NCI-H1436 (cell line): Measurements from ENCODE around the gene LHX2.

ENCODE experiments used
- DNase-seq: peaks from one replicate; lab custom pipeline; 2025; lab: John Stamatoyannopoulos, UW

LHX2 gene

DNA sequence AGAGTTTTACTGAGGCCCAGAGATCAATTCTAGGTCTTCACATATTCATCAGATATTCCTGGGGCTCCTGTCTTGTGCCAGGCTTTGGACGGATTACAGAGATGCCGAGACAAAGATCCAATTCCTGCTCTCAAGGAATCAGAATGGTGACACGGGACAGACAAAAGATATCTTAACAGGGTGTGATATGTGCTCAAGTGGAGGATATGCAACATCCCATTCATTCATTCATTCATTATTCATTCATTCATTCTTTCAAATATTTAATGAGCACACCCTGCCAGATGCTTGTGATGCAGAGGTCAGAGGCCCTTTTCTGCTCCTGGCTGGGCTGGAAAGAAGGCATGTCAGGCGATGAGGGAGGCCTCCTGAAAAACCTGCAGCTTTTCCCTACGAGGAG lies 21.8 kb downstream of the LHX2 start:
- no peak for DNase-seq

DNA sequence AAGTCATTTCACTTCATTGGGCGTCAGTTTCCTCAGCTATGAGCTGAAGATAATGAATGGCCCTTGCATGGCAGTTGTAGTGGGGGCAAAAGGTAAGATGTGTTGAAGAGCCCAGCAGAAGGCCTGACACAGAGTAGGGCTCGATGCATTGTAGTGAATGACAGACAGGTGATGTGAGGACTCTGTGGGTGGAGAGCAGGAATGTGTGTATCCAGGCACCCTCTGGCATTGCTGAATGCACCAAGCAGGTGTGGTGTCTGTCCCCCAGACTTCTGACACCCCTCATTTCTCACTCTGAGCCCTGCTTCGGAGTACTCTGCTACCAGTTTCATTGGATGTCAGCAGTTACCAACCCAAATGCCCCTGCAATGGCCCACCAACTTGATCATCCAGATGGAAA lies 22.4 kb downstream of the LHX2 start:
- DNase-seq, result no peak

DNA sequence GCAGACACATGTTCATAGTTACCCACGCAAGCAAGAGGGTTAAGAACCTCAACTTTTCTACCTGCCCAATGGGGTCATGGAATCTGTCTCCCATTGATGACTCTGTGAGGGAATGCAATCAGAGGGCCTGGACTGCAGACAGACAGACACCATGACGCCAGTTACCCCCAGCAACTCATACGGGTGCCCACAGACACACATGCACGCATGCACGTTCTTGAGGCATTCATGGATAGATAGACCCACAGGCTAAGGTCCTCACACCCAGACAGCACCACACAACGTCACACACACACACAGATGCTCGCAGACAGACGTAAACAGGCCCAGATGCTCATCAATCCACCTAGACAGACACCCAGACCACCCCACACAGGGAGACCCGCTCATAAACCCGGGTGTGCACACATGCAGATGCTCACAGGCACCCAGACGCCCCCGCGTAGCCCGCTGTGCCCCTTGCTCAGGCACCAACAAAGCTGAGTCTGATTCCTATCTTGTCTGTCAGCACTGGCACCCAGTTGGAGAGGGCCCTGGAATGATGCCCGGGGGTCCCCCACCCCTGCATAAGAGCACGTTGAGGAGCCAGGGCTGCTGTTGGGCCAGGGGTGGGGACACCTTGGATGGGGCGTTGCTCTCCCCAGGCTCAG lies 23.6 kb downstream of the LHX2 start:
- DNase-seq, result no peak

DNA sequence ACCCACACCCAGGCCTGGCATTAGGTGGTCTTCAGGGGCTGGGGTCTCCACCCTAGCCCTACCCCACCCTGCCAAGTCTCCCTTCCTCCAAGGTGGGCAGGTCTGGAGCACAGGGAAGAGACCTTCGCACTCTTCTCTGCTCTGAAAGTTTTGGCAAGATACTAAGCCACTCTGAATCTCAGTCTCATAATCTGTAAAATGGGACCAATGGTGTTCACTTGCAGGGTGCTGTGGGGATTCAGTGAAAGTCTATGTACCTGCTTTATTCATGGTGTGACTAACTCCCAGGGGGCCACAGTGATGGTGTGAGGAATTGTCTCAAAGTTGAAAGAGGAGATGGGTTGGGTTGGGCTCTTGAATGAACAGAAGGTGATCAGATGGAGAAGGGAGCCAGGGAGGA lies 25.0 kb downstream of the LHX2 start:
- DNase-seq, result no peak

DNA sequence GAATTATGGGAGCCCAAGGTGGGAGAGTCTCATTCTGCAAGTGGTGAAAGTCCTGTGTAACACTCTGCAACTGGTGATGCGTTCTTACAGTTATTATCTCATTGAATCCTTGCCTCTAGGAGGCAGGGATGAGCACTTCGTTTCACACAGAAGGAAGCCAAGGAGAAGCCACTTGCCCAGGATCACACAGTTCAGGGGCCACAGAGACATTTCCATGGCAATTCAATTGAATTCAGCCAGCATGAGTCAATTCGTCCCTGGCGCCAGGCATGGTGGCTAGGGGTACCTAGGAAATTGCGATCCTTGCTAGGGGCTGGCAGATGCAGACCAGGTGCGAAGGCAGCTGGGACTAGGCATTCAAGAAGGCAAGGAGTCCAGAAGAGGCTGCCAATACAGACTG lies 26.2 kb downstream of the LHX2 start:
- DNase-seq, result no peak

DNA sequence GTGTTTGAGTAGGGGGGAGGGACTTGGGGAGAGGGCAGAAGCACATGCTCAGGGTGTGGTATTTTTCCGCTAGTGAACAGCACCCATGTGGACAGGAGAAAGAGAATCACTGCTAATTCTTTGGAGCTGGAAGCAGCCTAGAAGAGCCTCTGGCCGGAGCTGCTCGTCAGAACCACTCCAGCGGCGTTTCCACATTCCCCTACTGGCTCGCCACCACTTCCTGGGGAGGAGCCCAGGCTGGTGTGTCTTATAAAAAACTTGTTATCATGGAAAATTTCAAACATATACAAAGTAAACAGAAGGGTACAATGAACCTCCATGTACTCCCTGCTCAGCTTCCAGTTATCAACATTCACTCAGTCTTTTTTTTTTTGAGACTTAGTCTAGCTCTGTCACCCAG lies 26.7 kb downstream of the LHX2 start:
- DNase-seq, result no peak

DNA sequence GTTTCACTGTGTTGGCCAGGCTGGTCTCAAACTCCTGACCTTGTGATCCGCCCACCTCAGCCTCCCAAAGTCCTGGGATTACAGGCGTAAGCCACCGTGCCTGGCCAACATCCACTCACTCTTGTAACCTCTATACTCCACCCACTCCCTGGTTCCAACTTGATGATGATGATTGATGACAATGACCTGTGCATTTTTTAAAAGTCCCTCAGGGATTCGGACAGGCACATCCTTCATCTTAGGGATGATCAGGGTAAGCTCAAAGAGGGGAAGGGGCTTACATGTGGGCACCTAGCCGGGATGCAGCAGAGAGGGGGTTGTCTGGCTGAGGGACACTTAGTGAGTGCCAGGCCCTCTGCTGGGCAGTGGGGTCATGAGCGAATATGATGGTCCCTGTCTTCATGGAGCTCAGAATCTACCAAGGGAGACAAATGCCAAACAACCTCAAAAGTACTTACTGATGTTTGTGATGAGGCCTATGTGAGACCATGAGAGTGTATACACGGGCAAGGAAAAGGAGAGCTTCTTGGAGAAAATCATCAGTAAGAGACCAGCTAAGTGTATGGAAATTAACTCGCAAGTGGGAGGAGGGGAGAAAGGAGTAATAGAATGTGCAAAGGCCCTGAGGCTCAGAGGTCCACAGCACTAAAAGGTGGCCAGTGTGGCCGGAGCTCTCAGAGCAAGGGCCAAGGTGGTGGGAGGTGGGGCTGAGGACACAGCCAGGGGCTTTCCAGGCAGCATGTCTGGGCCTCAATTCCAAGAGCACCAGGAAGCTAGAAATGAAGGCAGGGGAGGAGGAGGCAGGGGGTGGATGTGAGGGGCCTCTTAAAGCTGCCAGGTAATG lies 27.4 kb downstream of the LHX2 start:
- DNase-seq, result no peak

DNA sequence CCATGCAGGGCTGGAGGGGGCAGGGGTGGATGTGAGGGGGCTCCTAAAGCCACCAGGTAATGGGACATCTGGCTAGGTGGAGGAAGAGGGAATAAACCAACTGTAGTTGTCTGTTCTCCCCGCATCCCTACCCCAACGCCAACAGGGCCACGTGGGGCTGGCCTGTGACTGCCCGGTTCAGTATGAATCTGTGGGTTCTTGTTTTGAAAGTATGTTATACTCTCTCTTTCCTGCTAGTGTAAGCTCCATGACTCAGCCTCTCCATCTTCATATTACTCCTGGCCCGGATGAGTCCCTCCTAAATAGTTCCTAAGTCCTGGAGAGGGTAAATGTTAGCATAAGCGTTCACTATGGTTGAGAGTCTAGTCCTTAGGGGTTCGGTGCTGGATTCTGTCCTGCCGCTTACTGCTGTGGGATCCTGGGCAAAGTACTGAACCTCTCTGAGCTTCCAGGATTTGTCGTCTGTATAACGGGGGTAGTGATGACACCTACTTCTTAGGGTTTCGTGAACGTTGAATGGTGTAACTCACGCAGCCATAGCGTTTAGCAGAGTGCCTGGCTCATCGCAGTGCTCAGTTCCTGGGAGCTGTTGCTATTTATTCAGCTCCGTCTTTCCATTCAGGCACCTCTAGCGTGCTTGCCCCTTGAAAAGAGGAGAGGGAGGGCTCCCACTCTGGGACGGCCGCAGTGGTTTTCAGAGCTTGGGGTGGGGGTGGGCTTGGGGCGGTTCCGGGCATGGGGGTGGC lies 28.8 kb downstream of the LHX2 start:
- no peak for DNase-seq

DNA sequence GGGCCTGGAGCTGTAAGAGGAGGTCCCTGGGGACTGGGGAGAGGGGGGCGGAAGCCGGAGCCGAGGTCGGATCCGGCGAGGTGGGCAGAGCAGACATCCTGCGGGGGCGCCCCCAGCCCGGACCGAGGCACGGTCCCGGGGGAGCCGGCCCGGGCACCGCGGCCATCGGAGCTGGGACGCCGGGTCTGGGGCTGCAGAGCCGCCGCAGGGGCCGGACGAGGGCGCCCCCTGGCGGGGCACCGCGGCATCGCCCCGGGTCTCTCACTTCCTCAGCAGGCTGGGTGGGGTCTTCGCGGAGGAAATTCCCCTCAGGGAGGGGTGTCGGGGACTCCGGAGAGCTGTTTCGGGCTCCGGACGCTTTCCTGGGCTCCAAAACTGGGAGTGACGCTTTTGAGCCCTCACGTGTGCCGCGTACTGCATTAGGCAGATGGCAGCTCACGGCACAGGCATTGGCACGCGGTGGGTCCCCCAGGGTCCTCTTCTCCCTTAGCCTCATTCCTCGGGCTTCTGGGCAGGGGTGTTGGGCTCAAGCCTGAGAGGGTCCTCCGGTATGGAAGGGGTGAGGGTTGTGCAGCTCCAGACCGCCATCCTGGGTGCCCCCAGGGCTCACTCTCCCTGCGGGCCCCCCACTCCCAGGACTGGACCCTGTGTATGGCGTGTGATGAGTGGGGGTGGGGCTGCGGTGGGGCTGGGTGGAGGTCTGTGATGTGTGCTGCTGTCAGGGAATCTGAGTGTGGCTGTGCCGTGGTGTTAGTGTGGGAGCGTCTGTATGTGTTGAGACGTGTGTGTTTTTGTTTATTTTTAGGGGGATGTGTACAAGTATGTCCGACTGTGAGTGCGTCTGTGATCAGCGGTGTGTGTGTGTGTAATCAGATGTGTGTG lies 29.6 kb downstream of the LHX2 start:
- DNase-seq, result peak; percentile 44

DNA sequence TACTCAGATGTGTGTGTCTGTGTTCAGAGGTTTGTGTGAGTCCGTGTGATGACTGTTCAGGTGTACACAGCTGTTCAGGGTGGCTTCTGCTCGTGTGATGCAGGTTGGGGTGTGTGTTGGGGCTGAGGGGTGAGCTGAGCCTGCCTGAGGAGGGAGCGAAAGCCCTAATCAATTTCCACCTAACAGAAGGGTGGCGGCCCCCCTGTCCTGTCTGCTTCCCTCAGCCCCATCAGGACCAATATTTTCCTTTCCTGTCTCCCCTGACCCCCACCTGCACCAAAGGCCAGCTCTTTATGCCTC lies 30.2 kb downstream of the LHX2 start:
- no peak for DNase-seq

DNA sequence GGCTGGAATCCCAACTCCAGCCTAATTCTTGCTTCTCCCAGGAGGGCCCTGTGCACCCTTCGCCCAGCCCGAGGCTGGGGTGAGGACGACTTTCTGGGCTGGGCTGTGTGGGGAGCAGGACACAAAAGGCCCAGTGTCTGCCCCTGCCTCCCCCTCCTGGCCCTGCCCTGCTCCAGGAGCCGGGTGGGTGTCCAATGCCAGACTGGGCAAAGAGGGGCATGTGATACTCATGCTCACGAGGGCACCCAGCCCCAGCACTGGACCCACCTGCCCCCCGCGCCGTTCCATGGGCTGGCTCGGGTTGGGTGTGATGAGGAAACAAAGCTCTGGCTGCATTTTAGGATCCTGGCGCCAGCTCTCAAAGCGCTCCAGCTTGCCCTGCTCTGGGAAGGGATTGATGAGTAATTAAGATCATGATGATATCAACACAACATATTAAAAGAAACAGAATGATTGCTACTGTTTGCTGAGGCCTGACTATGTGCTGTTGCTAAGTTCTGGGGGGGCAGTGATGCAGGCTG lies 30.7 kb downstream of the LHX2 start:
- DNase-seq, result no peak

DNA sequence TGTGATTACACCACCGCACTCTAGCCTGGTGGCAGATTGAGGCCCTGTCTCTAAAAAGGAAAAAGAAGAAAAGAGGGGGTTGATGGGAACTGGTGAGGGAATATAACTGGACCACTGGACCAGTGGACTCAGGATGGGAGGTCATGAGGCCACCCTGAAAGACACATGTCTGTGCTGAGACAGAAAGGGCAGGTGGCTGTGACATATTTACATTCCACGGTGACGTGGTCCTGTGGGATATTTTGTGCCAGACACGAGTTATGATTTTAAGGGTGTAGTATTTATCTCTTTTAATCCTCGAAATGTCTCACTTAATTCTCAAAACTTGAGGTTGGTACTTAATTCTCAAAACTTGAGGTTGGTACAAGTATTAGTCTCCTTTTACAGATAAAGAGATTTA lies 32.9 kb downstream of the LHX2 start:
- DNase-seq, result no peak

DNA sequence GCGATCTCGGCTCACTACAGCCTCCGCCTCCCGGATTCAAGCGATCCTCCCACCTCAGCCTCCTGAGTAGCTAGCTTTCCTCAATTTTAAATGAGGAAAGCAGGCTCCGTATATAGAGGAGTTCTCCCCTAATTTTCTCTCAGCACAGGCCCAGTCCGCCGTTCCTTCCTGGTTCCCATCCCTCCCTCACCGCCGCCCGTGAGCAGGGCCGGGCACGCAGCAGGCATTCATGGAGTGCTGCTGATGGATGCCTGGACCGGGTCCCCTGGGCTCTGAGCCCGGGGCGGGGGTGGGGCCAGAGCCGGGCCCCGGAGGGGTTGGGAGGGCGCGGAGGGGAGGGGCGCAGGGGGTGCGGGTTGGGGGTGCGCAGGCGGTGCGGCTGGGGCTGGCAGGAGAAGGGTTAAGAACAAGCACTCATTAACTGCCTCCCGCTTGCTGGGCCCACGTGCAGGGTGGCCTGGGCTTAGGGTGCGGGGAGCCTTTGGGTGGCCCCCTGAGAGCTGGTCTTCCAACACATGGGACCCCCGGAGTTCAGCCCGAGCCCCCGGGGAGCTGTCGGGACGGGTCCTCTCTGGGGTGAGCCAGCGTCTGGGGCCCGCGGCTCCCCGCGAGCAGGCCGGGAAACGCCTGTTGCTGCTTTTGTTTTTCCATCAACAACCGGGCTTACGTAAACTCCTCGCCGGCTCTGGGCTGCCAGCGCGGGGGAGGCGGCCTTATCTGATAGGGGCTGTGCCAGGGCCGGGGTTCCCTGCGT lies 33.7 kb downstream of the LHX2 start:
- peak; percentile 22 for DNase-seq

DNA sequence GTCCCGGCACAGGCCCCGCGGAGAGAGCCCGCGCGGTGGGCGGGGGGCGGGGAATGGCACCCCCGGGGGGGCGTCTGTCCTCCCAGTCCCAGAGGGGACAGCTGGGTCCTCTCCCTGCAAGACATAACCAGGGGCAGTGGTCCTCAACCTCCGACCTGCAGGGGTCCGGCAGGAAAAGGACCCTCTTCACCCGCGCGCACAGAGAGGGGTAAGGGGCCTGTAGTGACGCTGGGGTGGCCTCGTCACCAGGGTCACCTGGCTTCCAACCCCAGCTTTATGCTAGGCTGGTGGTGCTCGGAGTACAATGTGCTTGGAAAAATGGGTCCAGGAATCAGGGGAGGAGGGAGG lies 34.2 kb downstream of the LHX2 start:
- no peak for DNase-seq

DNA sequence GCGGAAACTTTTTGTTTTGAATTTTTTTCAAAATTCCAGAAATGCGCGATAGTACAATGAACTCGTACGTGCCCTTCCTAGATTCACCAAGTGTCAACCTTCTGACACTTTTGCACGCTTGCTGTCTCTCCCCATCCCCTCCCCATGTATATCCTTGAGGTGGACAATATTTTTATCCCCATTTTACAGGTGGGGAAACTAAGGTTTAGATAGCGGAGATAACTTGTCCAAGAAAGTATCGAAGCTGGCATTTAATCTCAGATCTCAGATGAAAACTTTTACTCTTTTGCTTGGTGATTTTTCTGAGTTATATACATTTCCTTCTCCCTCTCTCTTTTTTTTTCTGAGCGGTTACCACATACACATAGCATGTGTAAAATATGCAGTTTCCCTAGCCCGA lies 34.6 kb downstream of the LHX2 start:
- no peak for DNase-seq

DNA sequence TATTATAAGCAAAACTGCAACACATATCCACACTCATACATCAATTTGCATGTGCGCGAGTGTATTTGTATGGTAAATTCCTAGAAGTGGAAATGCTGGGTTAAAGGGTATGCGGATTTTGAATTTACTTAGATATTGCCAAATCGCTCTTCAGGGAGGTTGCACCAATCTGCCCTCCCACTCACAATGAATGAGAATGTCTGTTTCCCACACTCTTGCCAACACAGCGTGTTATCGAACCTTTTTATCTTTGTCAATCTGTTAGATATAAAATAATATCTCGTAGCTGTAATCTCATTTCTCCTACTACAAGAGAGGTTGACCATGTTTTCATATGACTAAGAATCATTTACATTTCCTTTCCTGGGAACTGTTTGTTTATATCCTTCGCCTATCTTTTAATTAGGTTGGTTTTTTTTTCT lies 35.7 kb downstream of the LHX2 start:
- no peak for DNase-seq

DNA sequence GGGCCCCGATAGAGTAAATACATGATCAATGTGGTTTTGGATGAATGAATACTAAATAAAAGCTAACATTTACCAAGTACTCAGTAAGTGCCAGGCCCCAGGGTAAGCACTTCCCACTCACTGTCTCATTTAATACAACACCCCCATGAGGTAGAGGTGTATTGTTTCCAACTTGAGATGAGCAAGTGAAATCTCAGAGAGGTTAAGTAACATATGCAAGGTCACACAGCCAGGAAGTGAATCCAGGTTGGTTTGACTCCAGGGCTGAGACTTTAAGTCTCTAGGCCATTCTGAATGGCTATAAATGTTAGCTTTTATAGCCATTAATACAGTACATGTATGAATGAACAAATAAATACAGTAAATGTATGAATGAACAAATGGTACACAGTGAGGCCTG lies 39.4 kb downstream of the LHX2 start:
- DNase-seq, result no peak

DNA sequence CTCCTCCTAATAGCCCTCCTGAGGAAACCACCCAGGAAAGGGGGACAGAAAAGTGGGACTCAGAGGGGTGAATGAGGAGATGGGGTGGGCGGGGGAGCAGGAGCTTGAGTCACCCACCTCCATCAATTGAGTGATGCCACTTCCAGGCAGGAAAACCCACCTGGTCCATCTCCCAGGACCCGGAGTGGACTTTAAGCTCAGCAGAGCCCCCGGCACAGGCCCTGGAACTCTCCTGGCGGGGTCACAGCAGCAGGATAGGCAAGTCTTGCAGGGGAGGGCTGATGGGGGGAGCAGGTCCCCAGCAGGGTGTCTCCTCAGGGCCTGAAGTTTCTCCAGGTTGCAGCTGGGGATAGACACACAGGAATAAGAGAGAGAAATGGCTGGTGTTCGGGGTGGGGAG lies 40.8 kb downstream of the LHX2 start:
- DNase-seq, result no peak

DNA sequence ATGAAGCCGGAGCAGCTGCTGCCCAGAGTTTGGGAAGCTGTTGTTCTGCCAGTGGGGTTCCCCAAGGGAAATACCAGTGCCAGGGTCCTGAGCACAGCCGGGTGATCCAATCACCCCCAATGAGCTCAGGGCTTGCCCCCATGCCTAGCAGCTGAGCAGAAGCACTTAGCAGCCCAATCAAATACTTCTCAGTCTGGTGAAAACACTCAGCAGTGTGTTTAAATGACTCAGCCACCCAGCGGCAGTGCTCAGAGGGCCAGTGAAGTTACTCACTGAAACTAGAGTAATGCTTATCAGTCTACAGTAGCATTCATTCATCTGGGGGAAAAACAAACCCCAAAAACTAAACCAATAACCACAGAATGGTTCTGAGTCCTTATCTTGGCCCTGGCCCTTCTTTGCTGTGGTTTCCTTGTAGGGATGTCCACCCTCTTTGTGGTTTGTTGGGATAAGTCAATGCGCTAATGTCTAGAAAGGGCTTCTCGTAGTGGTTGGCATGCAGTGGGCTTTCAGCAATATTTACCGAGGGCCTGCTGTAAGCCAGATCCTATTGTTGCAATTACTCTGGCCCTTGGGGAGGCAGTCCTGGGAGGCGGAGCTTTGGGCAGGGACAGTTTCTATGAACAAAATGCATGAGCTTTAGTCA lies 43.1 kb downstream of the LHX2 start:
- peak; percentile 32 for DNase-seq

DNA sequence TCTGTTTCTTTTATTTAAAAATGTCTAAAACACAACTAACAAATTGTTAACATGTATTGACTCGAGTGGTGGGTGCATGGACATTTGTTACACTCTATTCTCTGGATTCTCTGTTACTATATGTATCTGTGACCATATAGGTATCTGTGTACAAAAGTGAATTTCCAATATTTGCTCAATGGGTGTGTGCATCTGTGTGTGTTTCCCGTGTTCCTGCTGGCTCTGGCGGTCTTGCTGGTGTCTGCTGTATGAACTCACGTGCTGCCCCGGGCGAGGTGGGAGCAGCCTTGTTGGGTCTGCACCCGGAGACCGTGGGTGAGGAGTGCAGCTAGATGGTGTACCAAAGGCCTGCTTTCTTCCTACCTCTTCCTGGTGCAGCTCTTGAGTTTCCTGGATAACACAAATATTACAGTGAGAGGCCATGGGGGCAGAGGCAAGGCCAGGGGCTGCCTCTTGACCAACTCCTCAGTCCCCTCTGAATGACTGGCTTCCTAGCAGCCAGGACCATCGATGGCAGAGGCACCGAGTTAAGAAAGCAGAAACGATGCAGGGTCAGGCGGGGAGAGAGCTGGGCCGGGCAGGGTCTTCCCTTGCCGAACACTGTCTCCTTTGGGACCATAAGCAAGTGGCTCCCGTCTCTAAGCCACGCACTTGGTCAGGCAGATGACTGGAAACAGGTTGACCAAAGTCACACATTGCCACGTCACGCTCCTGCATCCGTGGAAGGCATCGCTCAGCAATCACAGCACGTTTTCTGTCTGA lies 49.5 kb downstream of the LHX2 start:
- DNase-seq, result no peak
